Measurements from ENCODE around the gene DOCK8.

The DOCK8 gene

DNA sequence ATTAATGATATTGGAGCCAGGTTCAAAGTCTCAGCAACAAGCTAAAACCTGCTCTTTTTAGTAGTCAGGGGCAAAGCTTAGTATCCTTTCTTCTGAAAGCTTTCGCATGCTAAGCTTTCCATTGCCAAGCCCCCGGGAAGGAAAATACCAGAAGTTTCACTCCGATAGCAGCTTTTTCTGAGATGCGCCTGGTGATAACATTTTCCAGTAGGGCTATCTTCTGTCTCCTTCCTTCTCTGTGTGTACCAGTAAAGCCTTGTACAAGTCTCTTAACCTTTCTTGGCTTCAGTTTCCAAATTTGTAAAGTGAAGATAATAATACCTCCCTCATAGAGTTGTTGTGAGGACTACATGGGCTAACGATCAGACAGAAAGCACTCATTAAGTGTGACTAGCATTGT, 36.7 kb downstream of the DOCK8 start:
- Histone ChIP-seq H3K4me2 (ENCODE audit: low read length) (no peak overlapping the region), H3K4me3 (ENCODE audit: low read depth, low read length, poor library complexity, severe bottlenecking) (no peak overlapping the region), H3K9me2 (ENCODE audit: low read depth, low read length) (no peaks in the 10 kb centered on the region), H3K36me3 (ENCODE audit: insufficient read depth, low read length) (no peaks in the 10 kb centered on the region), H3K79me2 (ENCODE audit: insufficient read depth, low read length) (no peaks in the 10 kb centered on the region), H3K27me3 (ENCODE audit: insufficient read depth, low read length) (no peaks in the 10 kb centered on the region), H3F3A (ENCODE audit: insufficient read depth, low read length) (no peaks in the 10 kb centered on the region), H3K4me1 (ENCODE audit: insufficient read depth, low read length, severe bottlenecking) (no peaks in the 10 kb centered on the region), H3K9me3 (ENCODE audit: low read length) (no peaks in the 10 kb centered on the region), H3K9ac (ENCODE audit: low read length) (no peak overlapping the region), H4K20me1 (ENCODE audit: insufficient read depth, low read length) (no peaks in the 10 kb centered on the region), H3K27ac (ENCODE audit: low read depth, low read length, poor library complexity, severe bottlenecking) (no peak overlapping the region), H2AFZ (ENCODE audit: low read length) (no peak overlapping the region)
- TF ChIP-seq EZH2 (IDR thresholded peaks at IDR 0.05; ENCODE audit: borderline replicate concordance, low read length): no peak
- TF ChIP-seq, protein P1, sequence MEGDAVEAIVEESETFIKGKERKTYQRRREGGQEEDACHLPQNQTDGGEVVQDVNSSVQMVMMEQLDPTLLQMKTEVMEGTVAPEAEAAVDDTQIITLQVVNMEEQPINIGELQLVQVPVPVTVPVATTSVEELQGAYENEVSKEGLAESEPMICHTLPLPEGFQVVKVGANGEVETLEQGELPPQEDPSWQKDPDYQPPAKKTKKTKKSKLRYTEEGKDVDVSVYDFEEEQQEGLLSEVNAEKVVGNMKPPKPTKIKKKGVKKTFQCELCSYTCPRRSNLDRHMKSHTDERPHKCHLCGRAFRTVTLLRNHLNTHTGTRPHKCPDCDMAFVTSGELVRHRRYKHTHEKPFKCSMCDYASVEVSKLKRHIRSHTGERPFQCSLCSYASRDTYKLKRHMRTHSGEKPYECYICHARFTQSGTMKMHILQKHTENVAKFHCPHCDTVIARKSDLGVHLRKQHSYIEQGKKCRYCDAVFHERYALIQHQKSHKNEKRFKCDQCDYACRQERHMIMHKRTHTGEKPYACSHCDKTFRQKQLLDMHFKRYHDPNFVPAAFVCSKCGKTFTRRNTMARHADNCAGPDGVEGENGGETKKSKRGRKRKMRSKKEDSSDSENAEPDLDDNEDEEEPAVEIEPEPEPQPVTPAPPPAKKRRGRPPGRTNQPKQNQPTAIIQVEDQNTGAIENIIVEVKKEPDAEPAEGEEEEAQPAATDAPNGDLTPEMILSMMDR (IDR thresholded peaks at IDR 0.05; ENCODE audit: low read length): no peak

DNA sequence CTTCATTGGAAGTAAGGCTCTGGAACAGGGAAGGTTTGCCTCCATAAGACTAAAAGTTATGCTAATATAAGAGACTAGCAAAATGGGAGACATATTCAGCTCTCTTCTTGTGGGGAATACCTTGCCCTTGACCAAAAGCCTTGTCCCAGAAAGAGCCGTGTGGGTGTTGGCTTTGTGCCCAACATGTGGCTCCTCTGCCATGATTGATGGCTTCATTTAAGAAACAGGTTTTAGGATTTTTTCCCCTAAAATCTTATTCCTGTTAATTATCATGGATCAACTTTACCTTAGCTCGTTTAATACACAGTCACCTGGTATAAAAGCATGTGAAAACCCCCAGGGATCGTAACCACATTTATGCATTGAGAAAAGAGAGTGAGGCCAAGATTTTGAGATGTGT, 38.9 kb downstream of the DOCK8 start:
- Histone ChIP-seq H3K9me3 (ENCODE audit: low read length) (no peaks in the 10 kb centered on the region), H3K4me1 (ENCODE audit: insufficient read depth, low read length, severe bottlenecking) (no peaks in the 10 kb centered on the region), H2AFZ (ENCODE audit: low read length) (no peak overlapping the region)

DNA sequence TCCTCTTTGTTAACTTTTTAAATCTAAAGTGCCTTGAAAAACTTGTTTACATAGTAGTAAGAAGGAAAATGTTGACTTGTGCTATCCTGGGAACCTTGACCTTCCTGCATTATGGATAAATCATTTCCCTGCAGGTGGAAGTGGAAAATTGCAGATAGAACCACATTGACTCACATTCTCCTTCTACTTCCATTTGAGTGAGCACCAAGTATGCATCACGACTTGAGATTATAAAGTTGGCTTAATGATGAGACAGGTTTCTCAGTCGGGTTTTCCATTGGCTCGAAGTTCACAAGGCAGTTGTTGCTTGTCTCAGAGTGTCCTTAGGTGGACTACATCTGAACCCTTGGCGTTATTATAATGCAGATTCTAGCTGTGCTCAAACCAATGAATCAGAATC, 39.9 kb downstream of the DOCK8 start:
- no peaks in the 10 kb centered on the region for H3K79me2 ChIP-seq (ENCODE audit: insufficient read depth, low read length)
- H4K20me1 ChIP-seq (ENCODE audit: insufficient read depth, low read length): no peaks in the 10 kb centered on the region
- TF ChIP-seq EZH2 (IDR thresholded peaks at IDR 0.05; ENCODE audit: borderline replicate concordance, low read length): no peak
- TF ChIP-seq, protein P1 (IDR thresholded peaks at IDR 0.05; ENCODE audit: low read length): no peak
- H3K9me2 ChIP-seq (ENCODE audit: low read depth, low read length): no peaks in the 10 kb centered on the region
- no peak overlapping the region for H2AFZ ChIP-seq (ENCODE audit: low read length)
- no peak overlapping the region for H3K9ac ChIP-seq (ENCODE audit: low read length)
- no peak overlapping the region for H3K27ac ChIP-seq (ENCODE audit: low read depth, low read length, poor library complexity, severe bottlenecking)
- H3K4me3 ChIP-seq (ENCODE audit: low read depth, low read length, poor library complexity, severe bottlenecking): no peak overlapping the region
- H3F3A ChIP-seq (ENCODE audit: insufficient read depth, low read length): no peaks in the 10 kb centered on the region
- no peaks in the 10 kb centered on the region for H3K9me3 ChIP-seq (ENCODE audit: low read length)
- H3K4me2 ChIP-seq (ENCODE audit: low read length): no peak overlapping the region
- H3K4me1 ChIP-seq (ENCODE audit: insufficient read depth, low read length, severe bottlenecking): no peaks in the 10 kb centered on the region
- no peaks in the 10 kb centered on the region for H3K27me3 ChIP-seq (ENCODE audit: insufficient read depth, low read length)
- H3K36me3 ChIP-seq (ENCODE audit: insufficient read depth, low read length): no peaks in the 10 kb centered on the region

More for the DNA sequence above, 38.9 kb downstream of the DOCK8 start:
- Histone ChIP-seq H3K27me3 (ENCODE audit: insufficient read depth, low read length) (no peaks in the 10 kb centered on the region), H3K27ac (ENCODE audit: low read depth, low read length, poor library complexity, severe bottlenecking) (no peak overlapping the region), H3K9me2 (ENCODE audit: low read depth, low read length) (no peaks in the 10 kb centered on the region), H3F3A (ENCODE audit: insufficient read depth, low read length) (no peaks in the 10 kb centered on the region), H3K4me2 (ENCODE audit: low read length) (no peak overlapping the region), H3K36me3 (ENCODE audit: insufficient read depth, low read length) (no peaks in the 10 kb centered on the region), H3K4me3 (ENCODE audit: low read depth, low read length, poor library complexity, severe bottlenecking) (no peak overlapping the region), H3K9ac (ENCODE audit: low read length) (no peak overlapping the region), H3K79me2 (ENCODE audit: insufficient read depth, low read length) (no peaks in the 10 kb centered on the region), H4K20me1 (ENCODE audit: insufficient read depth, low read length) (no peaks in the 10 kb centered on the region)
- TF ChIP-seq EZH2 (IDR thresholded peaks at IDR 0.05; ENCODE audit: borderline replicate concordance, low read length): no peak
- TF ChIP-seq, protein P1 (IDR thresholded peaks at IDR 0.05; ENCODE audit: low read length): no peak

Data from OCI-LY1 (cell line).